Bronchial epithelial cell (primary cell): ENCODE results near the gene MMP15. TPM values are rescaled to one million over a fixed set of nuclear protein-coding genes. Genes with fewer than 3 reads are reported as not detected.

ENCODE experiments used
- DNase-seq: peaks from one replicate; pipeline ENCODE4 v3.0.0-alpha.2; 2010; ENCODE audit warnings: low read depth
- FAIRE-seq: peaks from 2 replicates; lab custom pipeline; 2011; peaks lifted over from hg19 to GRCh38; lab: Jason Lieb, UNC
- H3K27me3 ChIP-seq: 2 replicates; pipeline ENCODE4 v1.5.1; 2011; ENCODE audit warnings: low read length; ENCODE audit not compliant: control insufficient read depth, insufficient read depth
- H3K36me3 ChIP-seq: 2 replicates; pipeline ENCODE4 v1.5.1; 2011; ENCODE audit warnings: low read length; ENCODE audit not compliant: control insufficient read depth, insufficient read depth
- H3K4me3 ChIP-seq: 2 replicates; pipeline ENCODE4 v1.5.1; 2011; ENCODE audit warnings: mild to moderate bottlenecking, low read depth, low read length, control low read depth
- total RNA-seq: library from RNA; depleted of rRNA; stranded (reverse); fragments of >200 nt; gene quantifications from 2 replicates; pipeline ENCODE4 v1.2.1, GENCODE V29; 2014
- TF ChIP-seq, protein P1 (sequence below): IDR thresholded peaks from 2 replicates; pipeline ENCODE4 v1.5.1; 2011; ENCODE audit warnings: mild to moderate bottlenecking, moderate library complexity, low read length, control low read depth, inconsistent platforms; ENCODE audit not compliant: insufficient read depth, severe bottlenecking

Gene MMP15
- total RNA-seq, 1 donor from 2014 or later, result 8.4 TPM

DNA sequence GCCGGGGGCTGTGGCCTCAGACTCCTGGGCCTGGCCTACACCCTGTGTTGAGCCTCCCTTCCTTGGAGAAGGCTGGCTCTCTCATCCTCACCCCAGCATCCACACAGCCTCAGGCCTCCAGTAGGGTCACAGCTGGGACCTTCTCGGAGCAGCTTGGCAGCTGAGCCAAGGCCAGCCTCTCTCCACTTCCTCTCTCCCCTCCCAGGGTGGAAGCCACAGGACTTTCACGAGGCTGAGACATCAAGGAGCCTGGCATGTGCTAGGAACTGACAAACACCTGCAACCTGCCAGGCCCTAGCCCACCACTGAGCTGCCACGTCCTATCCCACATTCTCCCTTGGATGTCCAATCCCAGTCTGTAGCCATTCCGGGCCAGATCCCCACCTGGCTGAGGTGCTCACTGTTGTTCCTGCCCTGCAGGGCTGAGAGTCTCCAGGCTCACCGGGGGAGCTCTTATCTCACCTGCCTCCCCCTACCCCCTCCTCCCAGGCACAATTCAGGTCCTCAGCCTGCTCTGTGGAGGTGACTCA is 3.1 kb downstream of the MMP15 start:
- no peaks in the 10 kb centered on the region for H3K36me3 ChIP-seq
- H3K4me3 ChIP-seq, result no peak overlapping the region
- FAIRE-seq (peak; percentile 73), DNase-seq (no peak)
- H3K27me3 ChIP-seq, result no peaks in the 10 kb centered on the region
- TF ChIP-seq, protein P1, sequence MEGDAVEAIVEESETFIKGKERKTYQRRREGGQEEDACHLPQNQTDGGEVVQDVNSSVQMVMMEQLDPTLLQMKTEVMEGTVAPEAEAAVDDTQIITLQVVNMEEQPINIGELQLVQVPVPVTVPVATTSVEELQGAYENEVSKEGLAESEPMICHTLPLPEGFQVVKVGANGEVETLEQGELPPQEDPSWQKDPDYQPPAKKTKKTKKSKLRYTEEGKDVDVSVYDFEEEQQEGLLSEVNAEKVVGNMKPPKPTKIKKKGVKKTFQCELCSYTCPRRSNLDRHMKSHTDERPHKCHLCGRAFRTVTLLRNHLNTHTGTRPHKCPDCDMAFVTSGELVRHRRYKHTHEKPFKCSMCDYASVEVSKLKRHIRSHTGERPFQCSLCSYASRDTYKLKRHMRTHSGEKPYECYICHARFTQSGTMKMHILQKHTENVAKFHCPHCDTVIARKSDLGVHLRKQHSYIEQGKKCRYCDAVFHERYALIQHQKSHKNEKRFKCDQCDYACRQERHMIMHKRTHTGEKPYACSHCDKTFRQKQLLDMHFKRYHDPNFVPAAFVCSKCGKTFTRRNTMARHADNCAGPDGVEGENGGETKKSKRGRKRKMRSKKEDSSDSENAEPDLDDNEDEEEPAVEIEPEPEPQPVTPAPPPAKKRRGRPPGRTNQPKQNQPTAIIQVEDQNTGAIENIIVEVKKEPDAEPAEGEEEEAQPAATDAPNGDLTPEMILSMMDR, result no peak

DNA sequence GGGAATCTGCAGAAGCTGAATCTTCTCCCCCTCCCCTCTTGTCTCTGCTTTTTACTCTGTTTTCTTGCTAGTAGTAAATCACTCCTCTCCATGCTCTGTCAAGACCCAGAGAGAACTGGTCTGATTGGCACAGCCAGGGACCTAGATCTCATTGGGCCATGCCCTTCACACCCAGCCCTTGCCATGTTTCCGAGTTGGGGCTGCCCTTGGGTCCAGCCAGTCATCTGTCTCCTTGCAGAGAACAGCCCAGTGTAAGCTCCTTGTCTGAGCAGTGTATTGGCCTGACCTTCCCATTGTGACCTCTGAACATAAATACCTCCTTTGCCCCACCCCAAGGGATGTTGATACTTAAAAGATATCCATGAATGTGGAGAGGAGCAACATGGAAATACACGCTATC is 3.9 kb downstream of the MMP15 start:
- no peaks in the 10 kb centered on the region for H3K27me3 ChIP-seq
- no peak for DNase-seq
- no peak overlapping the region for H3K4me3 ChIP-seq
- no peak for FAIRE-seq
- H3K36me3 ChIP-seq, result no peaks in the 10 kb centered on the region
- TF ChIP-seq, protein P1, result no peak

DNA sequence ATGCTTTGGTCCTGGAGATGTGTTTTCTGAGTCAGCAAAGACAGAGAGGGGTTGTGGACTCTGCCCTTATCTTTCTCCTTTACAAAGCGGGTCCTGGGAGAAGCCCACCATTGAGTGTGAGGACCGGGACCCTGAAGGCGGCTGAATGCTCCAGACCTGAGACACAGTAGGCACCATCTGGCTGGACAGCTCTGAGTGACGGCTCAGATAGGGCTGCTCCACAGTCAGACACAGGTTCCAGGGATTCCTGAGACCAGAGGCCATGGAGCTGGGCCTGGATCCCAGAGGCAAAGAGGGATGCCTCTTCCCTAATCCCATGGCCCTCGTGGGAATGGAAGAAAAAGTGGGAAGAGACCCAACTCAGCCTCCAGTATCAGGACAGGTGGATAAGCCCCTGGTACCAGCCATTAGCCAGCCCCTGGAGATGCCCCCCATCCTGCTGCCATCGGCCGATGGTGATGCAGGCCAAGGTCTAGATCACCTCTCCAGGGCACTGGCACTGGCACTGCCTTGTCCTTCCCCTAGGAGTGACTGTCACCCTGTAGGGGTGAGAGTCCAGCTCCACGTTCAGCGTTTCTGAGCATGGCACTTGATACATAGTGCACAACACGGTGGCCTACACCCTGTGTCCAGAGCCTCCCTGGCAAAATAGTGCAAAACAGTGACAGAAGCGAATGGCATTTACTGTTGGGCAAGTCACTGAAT is 4.7 kb downstream of the MMP15 start:
- DNase-seq, result no peak
- Histone ChIP-seq H3K4me3 (no peak overlapping the region), H3K27me3 (no peaks in the 10 kb centered on the region), H3K36me3 (no peaks in the 10 kb centered on the region)
- FAIRE-seq, result no peak
- TF ChIP-seq, protein P1, result no peak

DNA sequence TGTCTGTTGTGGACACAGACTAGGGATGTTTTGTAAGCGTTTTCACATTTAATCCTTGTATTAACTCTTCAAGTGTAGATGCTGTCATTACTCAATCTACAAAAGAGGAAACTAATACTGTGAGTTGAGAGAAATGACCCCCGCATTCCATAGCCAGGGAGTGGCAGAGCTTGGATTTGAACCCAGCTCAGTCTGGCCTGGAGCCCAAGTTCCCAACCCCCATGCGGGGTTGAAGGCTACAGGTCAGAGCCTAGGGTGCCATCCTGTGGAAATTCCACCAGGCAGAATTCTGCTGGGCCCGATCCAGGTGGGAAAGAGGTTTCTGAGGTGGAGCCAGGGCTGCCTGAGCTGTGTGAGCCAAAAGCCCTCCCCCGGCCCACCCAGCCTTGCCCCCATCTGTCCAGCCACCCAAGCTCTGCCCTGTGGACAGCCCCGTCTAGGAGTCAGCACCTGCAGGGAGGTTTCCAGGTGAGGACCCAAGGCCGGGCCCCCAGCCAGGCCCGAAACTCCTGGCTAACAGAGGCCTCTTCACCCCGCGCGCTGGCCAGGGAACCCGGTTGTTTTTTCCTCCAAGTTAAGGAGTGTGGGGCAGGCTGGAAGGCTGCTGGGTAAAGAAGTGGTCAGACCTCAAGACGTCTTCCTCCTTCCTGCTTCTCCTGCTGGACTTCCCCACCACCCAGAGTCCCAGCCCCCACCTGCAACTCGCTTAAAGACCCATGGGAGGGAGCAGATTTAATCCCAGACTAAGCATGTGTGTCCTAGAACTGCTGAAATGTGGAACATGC is 5.7 kb downstream of the MMP15 start:
- FAIRE-seq, result no peak
- Histone ChIP-seq H3K36me3 (no peaks in the 10 kb centered on the region), H3K27me3 (no peaks in the 10 kb centered on the region), H3K4me3 (no peak overlapping the region)
- TF ChIP-seq, protein P1, result no peak
- DNase-seq, result no peak

DNA sequence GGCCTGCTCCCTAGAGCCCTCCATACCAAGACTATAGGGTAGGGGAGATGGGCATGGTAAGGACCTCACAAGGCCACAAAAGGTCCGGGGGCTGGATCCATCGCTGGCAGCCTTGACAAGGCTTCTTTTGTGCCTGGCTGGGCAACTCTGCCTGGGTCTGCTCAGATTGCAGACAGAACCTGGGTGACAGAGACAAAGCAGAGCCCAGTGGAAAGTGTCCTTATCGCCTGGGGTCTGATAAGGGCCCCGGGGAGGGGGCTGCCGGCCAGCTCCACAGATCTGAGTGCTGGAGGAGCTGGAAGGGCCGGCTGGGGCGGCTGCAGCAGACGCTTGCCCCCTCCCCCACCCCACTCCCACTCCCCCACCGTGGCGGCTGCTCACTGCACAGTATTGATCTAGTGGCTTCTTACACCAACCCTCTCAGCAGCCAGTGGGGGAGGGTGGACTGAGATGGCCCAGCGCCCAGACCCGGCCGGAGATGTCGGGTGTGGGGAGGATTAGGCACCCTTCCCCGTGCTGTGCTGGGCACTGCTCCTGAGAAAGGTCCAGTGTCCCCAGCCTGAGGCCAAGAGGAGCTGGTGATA is 7.2 kb downstream of the MMP15 start:
- Histone ChIP-seq H3K36me3 (no peaks in the 10 kb centered on the region), H3K4me3 (no peak overlapping the region), H3K27me3 (no peaks in the 10 kb centered on the region)
- DNase-seq, result no peak
- no peak for FAIRE-seq
- TF ChIP-seq, protein P1, result no peak
